ENCODE measurements around the gene RAMAC.
"Not testable (repeated sequence)": the region's sequence is repeated elsewhere in the genome, so short reads cannot be mapped to it uniquely, and the experiment has no call there.

RAMAC gene

DNA sequence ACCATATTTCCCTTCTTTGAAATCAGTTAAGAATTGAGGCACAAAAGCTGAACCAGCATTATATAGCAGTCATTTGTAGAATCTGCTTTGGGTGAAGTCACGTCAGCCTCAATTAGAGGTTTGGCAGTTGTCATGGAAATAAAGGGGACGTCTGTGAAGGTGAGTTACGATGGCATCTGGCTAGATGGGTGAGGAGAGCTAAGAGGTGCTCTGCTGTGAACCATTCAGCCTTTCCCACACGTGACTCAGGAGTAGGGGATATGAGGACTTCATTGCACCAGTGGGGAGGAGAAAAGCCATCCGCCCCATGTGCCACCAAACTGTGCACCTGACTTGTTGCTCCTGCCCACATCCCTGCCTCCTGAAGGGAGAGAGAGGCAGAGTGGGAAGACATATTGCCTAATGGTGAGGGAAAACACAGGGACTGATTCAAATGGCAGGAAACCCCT is 28.2 kb downstream of the RAMAC start:
- Histone ChIP-seq H3K36me3 (ENCODE audit: control insufficient read depth, insufficient read depth, low read length) (no peaks in the 10 kb centered on the region), H3K9ac (no peak overlapping the region), H2AFZ (no peak overlapping the region), H3K4me2 (ENCODE audit: low read length) (no peak overlapping the region), H3K9me3 (ENCODE audit: control insufficient read depth, low read length) (no peaks in the 10 kb centered on the region), H3K4me3 (ENCODE audit: low read depth, low read length) (no peak overlapping the region), H3K27ac (no peak overlapping the region), H3K79me2 (peaks cover 2% of the 10 kb centered on the region), H3K4me1 (peaks cover 8% of the 10 kb centered on the region), H3K27me3 (ENCODE audit: control insufficient read depth, insufficient read depth, low read length) (no peaks in the 10 kb centered on the region)
- TF ChIP-seq, protein P1, sequence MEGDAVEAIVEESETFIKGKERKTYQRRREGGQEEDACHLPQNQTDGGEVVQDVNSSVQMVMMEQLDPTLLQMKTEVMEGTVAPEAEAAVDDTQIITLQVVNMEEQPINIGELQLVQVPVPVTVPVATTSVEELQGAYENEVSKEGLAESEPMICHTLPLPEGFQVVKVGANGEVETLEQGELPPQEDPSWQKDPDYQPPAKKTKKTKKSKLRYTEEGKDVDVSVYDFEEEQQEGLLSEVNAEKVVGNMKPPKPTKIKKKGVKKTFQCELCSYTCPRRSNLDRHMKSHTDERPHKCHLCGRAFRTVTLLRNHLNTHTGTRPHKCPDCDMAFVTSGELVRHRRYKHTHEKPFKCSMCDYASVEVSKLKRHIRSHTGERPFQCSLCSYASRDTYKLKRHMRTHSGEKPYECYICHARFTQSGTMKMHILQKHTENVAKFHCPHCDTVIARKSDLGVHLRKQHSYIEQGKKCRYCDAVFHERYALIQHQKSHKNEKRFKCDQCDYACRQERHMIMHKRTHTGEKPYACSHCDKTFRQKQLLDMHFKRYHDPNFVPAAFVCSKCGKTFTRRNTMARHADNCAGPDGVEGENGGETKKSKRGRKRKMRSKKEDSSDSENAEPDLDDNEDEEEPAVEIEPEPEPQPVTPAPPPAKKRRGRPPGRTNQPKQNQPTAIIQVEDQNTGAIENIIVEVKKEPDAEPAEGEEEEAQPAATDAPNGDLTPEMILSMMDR (IDR thresholded peaks at IDR 0.05): no peak

DNA sequence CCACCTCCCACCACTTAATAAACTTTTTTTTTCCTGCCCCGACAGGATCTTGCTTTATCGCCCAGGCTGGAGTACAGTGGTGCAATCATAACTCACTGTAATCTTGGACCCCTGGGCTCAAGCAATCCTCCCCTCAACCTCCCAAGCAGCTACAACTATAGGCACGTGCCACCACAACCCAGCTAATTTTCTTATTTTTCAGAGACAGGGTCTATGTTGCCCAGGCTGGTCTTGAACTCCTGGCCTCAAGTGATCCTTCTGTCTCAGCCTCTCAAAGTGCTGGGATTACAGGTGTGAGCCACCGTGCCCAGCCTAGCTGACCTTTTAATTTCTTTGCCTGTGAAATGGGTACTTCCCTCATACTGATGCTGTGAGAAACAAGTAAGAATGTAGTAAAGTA is 29.4 kb downstream of the RAMAC start:
- Histone ChIP-seq H3K36me3 (ENCODE audit: control insufficient read depth, insufficient read depth, low read length) (no peaks in the 10 kb centered on the region), H3K4me3 (ENCODE audit: low read depth, low read length) (no peak overlapping the region), H3K9ac (no peak overlapping the region), H3K9me3 (ENCODE audit: control insufficient read depth, low read length) (no peaks in the 10 kb centered on the region), H3K4me2 (ENCODE audit: low read length) (no peak overlapping the region), H3K27me3 (ENCODE audit: control insufficient read depth, insufficient read depth, low read length) (no peaks in the 10 kb centered on the region), H2AFZ (no peak overlapping the region), H3K79me2 (peaks cover 2% of the 10 kb centered on the region), H3K4me1 (peaks cover 8% of the 10 kb centered on the region), H3K27ac (no peak overlapping the region)
- TF ChIP-seq, protein P1 (IDR thresholded peaks at IDR 0.05): no peak

DNA sequence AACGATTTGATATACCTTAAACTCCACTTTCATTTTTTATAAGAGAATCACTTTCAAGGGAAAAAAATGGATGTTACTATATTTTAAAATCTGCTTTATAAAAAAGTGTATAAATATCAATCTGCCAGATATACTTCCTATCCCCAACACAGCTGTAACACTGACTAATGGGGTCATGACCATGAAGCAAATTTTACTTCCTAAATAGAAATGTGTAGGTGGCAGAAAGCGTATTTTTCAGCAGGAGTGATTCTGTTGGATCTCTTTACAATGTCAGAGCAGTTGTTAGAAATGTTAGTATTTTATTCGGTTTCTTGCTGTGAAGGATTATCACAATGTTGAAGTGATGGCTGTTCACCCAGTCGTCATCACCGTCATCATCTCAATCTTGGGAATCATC is 30.9 kb downstream of the RAMAC start:
- TF ChIP-seq, protein P1 (IDR thresholded peaks at IDR 0.05): no peak
- H3K79me2 ChIP-seq: peaks cover 2% of the 10 kb centered on the region

DNA sequence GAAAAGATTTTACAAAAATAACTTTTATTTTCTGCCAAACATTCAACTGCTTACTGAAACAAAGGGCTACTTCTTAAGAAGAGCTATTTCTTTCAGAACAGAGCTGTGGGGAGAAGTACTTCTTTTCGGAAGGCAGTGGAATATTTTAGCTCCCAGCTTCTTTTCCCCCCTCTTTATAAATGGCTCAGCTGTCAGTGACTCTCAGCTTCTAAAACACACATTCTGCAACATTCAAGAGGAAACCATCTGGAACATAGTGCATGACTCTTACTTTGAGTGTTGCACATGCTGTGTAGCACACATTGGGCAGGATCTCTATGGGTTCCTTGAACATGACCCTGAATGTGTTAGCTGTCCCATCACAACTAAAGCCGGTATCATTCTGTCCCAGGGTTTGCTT is 32.4 kb downstream of the RAMAC start:
- no peaks in the 10 kb centered on the region for H3K27me3 ChIP-seq (ENCODE audit: control insufficient read depth, insufficient read depth, low read length)
- no peaks in the 10 kb centered on the region for H3K4me1 ChIP-seq
- H3K9ac ChIP-seq: no peak overlapping the region
- H3K4me3 ChIP-seq (ENCODE audit: low read depth, low read length): no peak overlapping the region
- H2AFZ ChIP-seq: no peak overlapping the region
- no peaks in the 10 kb centered on the region for H3K79me2 ChIP-seq
- H3K27ac ChIP-seq: no peak overlapping the region
- H3K36me3 ChIP-seq (ENCODE audit: control insufficient read depth, insufficient read depth, low read length): no peaks in the 10 kb centered on the region
- TF ChIP-seq, protein P1 (IDR thresholded peaks at IDR 0.05): no peak
- no peak overlapping the region for H3K4me2 ChIP-seq (ENCODE audit: low read length)
- no peaks in the 10 kb centered on the region for H3K9me3 ChIP-seq (ENCODE audit: control insufficient read depth, low read length)

More for the DNA sequence above, 30.9 kb downstream of the RAMAC start:
- no peaks in the 10 kb centered on the region for H3K36me3 ChIP-seq (ENCODE audit: control insufficient read depth, insufficient read depth, low read length)
- no peaks in the 10 kb centered on the region for H3K27me3 ChIP-seq (ENCODE audit: control insufficient read depth, insufficient read depth, low read length)
- no peak overlapping the region for H3K9ac ChIP-seq
- no peaks in the 10 kb centered on the region for H3K9me3 ChIP-seq (ENCODE audit: control insufficient read depth, low read length)
- no peak overlapping the region for H3K4me2 ChIP-seq (ENCODE audit: low read length)
- H3K4me3 ChIP-seq (ENCODE audit: low read depth, low read length): no peak overlapping the region
- H2AFZ ChIP-seq: no peak overlapping the region
- no peak overlapping the region for H3K27ac ChIP-seq
- peaks cover 5% of the 10 kb centered on the region for H3K4me1 ChIP-seq

DNA sequence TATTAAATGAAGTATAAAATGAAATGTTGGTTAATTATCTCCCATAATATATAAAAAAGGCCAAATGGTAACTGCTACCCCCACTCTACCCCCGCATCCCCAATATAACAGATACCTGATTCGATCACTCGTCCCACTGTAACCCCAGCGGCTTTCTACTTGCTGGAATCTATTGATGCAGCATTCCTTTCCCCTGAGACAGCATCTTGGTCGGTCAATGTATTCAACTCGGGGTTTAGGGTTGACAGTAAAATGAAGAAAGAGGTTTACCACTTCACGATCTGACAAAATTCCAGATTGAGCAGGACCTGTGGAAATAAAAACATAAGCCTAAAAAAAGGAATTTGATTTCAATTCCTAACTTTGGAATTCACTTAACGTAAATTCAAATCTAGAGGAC is 44.0 kb downstream of the RAMAC start:
- no peaks in the 10 kb centered on the region for H3K27me3 ChIP-seq (ENCODE audit: control insufficient read depth, insufficient read depth, low read length)
- H3K4me1 ChIP-seq: no peaks in the 10 kb centered on the region
- no peak overlapping the region for H3K4me2 ChIP-seq (ENCODE audit: low read length)
- no peaks in the 10 kb centered on the region for H3K36me3 ChIP-seq (ENCODE audit: control insufficient read depth, insufficient read depth, low read length)
- no peak overlapping the region for H3K9ac ChIP-seq
- TF ChIP-seq, protein P1 (IDR thresholded peaks at IDR 0.05): no peak
- H3K9me3 ChIP-seq (ENCODE audit: control insufficient read depth, low read length): no peaks in the 10 kb centered on the region
- peaks cover 13% of the 10 kb centered on the region for H3K79me2 ChIP-seq
- no peak overlapping the region for H3K27ac ChIP-seq
- no peak overlapping the region for H2AFZ ChIP-seq
- no peak overlapping the region for H3K4me3 ChIP-seq (ENCODE audit: low read depth, low read length)

DNA sequence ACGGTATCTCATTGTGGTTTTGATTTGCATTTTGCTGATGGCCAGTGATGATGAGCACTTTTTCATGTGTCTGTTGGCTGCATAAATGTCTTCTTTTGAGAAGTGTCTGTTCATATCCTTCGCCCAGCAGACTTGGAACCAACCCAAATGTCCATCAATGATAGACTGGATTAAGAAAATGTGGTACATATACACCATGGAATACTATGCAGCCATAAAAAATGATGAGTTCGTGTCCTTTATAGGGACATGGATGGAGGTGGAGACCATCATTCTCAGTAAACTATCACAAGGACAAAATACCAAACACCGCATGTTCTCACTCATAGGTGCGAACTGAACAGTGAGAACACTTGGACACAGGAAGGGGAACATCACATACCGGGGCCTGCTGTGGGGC is 45.2 kb downstream of the RAMAC start:
- not testable (repeated sequence) for H3K4me2 ChIP-seq (ENCODE audit: low read length); H3K4me1 ChIP-seq; H3K27me3 ChIP-seq (ENCODE audit: control insufficient read depth, insufficient read depth, low read length); H3K4me3 ChIP-seq (ENCODE audit: low read depth, low read length); H3K27ac ChIP-seq; H3K9me3 ChIP-seq (ENCODE audit: control insufficient read depth, low read length); H3K36me3 ChIP-seq (ENCODE audit: control insufficient read depth, insufficient read depth, low read length); H2AFZ ChIP-seq; H3K9ac ChIP-seq
- H3K79me2 ChIP-seq: peaks cover 13% of the 10 kb centered on the region
